Caco-2 (cell line): ENCODE data around the gene TCAP. TPM values are rescaled to one million over a fixed set of nuclear protein-coding genes. Genes with fewer than 3 reads are reported as not detected.
"Not testable (repeated sequence)": the region's sequence is repeated elsewhere in the genome, so short reads cannot be mapped to it uniquely, and the experiment has no call there.

Source experiments
- BruUV-seq: library from RNA; stranded (reverse); fragments of 400-500 nt; replicated peaks from 2 replicates; lab custom pipeline; 2021; lab: Mats Ljungman, UMichigan
- CTCF ChIA-PET: fragments of 300-600 bp; sonication (Branson Sonifier 250); formaldehyde crosslinking; loops from one replicate; lab custom pipeline; 2022; ENCODE audit warnings: antibody characterized with exemption; lab: Charles Lee
- POLR2A ChIA-PET: fragments of 300-600 bp; sonication (Branson Sonifier 250); formaldehyde crosslinking; loops from one replicate; lab custom pipeline; 2022; ENCODE audit warnings: antibody characterized with exemption; lab: Charles Lee
- DNase-seq, 2 experiments: peaks; one replicate each; pipeline versions ENCODE4 v3.0.0 to v3.0.0-alpha.2; 2020 to 2022
- H3K27me3 ChIP-seq: replicated peaks from 2 replicates; pipeline ENCODE4 v1.6.0; 2011; ENCODE audit warnings: low read length; ENCODE audit not compliant: control insufficient read depth, insufficient read depth
- H3K36me3 ChIP-seq: 2 replicates; pipeline ENCODE4 v1.5.1; 2011; ENCODE audit warnings: low read length; ENCODE audit not compliant: control insufficient read depth, insufficient read depth
- H3K4me1 ChIP-seq: fragments of 250-450 bp; sonication (Bioruptor Pico); 2 replicates; pipeline ENCODE4 v1.5.1; 2020; ENCODE audit warnings: mild to moderate bottlenecking
- H3K4me3 ChIP-seq: 2 replicates; pipeline ENCODE4 v1.5.1; 2011; ENCODE audit warnings: low read depth, mild to moderate bottlenecking, control low read depth, low read length
- H3K9me3 ChIP-seq: fragments of 250-450 bp; sonication (Bioruptor Pico); 2 replicates; pipeline ENCODE4 v1.5.1; 2020; ENCODE audit warnings: mild to moderate bottlenecking, moderate library complexity
- H3K27ac Mint-ChIP-seq: one replicate; pipeline ENCODE4 v1.8.0; 2022; ENCODE audit warnings: mixed read lengths; ENCODE audit not compliant: unreplicated experiment
- H3K27me3 Mint-ChIP-seq: one replicate; pipeline ENCODE4 v1.8.0; 2022; ENCODE audit warnings: mixed read lengths; ENCODE audit not compliant: insufficient read depth, unreplicated experiment
- H3K36me3 Mint-ChIP-seq: one replicate; pipeline ENCODE4 v1.8.0; 2022; ENCODE audit warnings: mild to moderate bottlenecking, mixed read lengths; ENCODE audit not compliant: insufficient read depth, unreplicated experiment
- H3K4me1 Mint-ChIP-seq: one replicate; pipeline ENCODE4 v1.8.0; 2022; ENCODE audit warnings: low read depth, mixed read lengths; ENCODE audit not compliant: unreplicated experiment
- H3K4me3 Mint-ChIP-seq: one replicate; pipeline ENCODE4 v1.8.0; 2022; ENCODE audit warnings: mild to moderate bottlenecking, moderate library complexity, mixed read lengths; ENCODE audit not compliant: unreplicated experiment
- H3K9me3 Mint-ChIP-seq: one replicate; pipeline ENCODE4 v1.8.0; 2022; ENCODE audit warnings: mixed read lengths; ENCODE audit not compliant: unreplicated experiment
- CTCF ChIP-seq, 2 experiments: fragments of 200-600 bp in 1 of 2; IDR thresholded peaks; 1 replicate in 1 of 2; 2 replicates in 1 of 2; pipeline versions ENCODE4 v1.5.1 to v1.8.0; 2011 to 2022; ENCODE audit warnings: antibody characterized with exemption in 1 of 2, control low read depth in 1 of 2, inconsistent platforms in 1 of 2, low read depth in 1 of 2, low read length in 1 of 2, mild to moderate bottlenecking in 1 of 2, moderate library complexity in 1 of 2; ENCODE audit not compliant: insufficient read depth in 1 of 2, severe bottlenecking in 1 of 2, unreplicated experiment in 1 of 2
- intact Hi-C: fragments of 100-400 bp; cut with micrococcal nuclease; formaldehyde crosslinking; loops from one replicate; pipeline ENCODE4 v1.10.0; 2022; ENCODE audit not compliant: unreplicated experiment
- total RNA-seq: library from RNA; stranded (reverse); gene quantifications from 2 replicates; pipeline ENCODE4 v1.2.3, GENCODE V29; 2022

The TCAP gene
- total RNA-seq, 1 experiment from 2014 or later = 1.6 TPM

GRCh38 chr17:39697961-39698360 lies 32.8 kb downstream of the TCAP start:
- Mint-ChIP-seq H3K27me3 (no peaks in the 10 kb centered on the region), H3K36me3 (peaks cover 11% of the 10 kb centered on the region), H3K4me1 (peaks cover 45% of the 10 kb centered on the region), H3K4me3 (no peak overlapping the region), H3K9me3 (no peaks in the 10 kb centered on the region), H3K27ac (no peak overlapping the region)
- Histone ChIP-seq H3K27me3 (no peaks in the 10 kb centered on the region), H3K9me3 (no peaks in the 10 kb centered on the region), H3K4me3 (no peak overlapping the region), H3K4me1 (peaks cover 61% of the 10 kb centered on the region), H3K36me3 (no peaks in the 10 kb centered on the region)
- no peak for TF ChIP-seq CTCF (IDR thresholded peaks at IDR 0.05; ENCODE audit: insufficient read depth in 1 of 2, low read depth in 1 of 2, low read length in 1 of 2, severe bottlenecking in 1 of 2, unreplicated experiment in 1 of 2)
- POLR2A ChIA-PET = no interaction called here
- intact Hi-C loops = no loop called here
- no peak for DNase-seq
- CTCF ChIA-PET = no interaction called here
- no TSS peak for BruUV-seq

- Histone ChIP-seq H3K4me1 (peaks cover 67% of the 10 kb centered on the region), H3K4me3 (peak overlapping the region; percentile 84)
- H3K27me3 Mint-ChIP-seq, H3K27me3 ChIP-seq, H3K36me3 ChIP-seq, H3K9me3 Mint-ChIP-seq, DNase-seq, H3K9me3 ChIP-seq: not testable (repeated sequence)
- H3K4me3 Mint-ChIP-seq = peak overlapping the region; percentile 99
- POLR2A ChIA-PET = interaction anchor here (0.6 to 2.7 kb wide), 4 partner anchors 11 to 37 kb away, joined by 3 to 32 read pairs (median 12); partner anchors contain the start of genes MIEN1 and PGAP3
- H3K36me3 Mint-ChIP-seq = peaks cover 13% of the 10 kb centered on the region
- peak overlapping the region; percentile 98 for H3K27ac Mint-ChIP-seq
- CTCF ChIA-PET = interaction anchor here (0.7 to 2.5 kb wide), 11 partner anchors 11 to 455 kb away, joined by 3 to 20 read pairs (median 7); partner anchors contain the start of genes MIEN1, PGAP3 and PNMT
- BruUV-seq = TSS peak; percentile 76
- intact Hi-C loops = loop anchor here (1.0 kb wide), 1 partner anchor 11 kb away; the partner anchor contains the start of gene PGAP3
- peaks cover 42% of the 10 kb centered on the region for H3K4me1 Mint-ChIP-seq
Measured at GRCh38 chr17:39699157-39699817, 34.1 kb downstream of the TCAP start.

GRCh38 chr17:39699818-39700147 lies 34.6 kb downstream of the TCAP start, which contains the start of gene ERBB2:
ERBB2 (plus strand) TSS chr17:39700064; CDS start chr17:39700239, 175 bp downstream.
- DNase-seq = peak; percentile 79 to 87
- intact Hi-C loops = loop anchor here (1.0 kb wide), 1 partner anchor 11 kb away; the partner anchor contains the start of gene PGAP3
- TF ChIP-seq CTCF (IDR thresholded peaks at IDR 0.05; ENCODE audit: insufficient read depth in 1 of 2, low read depth in 1 of 2, low read length in 1 of 2, severe bottlenecking in 1 of 2, unreplicated experiment in 1 of 2) = no peak
- peaks cover 42% of the 10 kb centered on the region for H3K4me1 Mint-ChIP-seq
- no peaks in the 10 kb centered on the region for H3K9me3 ChIP-seq
- H3K27me3 ChIP-seq = no peaks in the 10 kb centered on the region
- H3K36me3 Mint-ChIP-seq = peaks cover 16% of the 10 kb centered on the region
- no peaks in the 10 kb centered on the region for H3K9me3 Mint-ChIP-seq
- H3K4me3 Mint-ChIP-seq = peak within 1 kb of the TSS; percentile 99
- H3K4me3 ChIP-seq = peak within 1 kb of the TSS; percentile 84
- no peaks in the 10 kb centered on the region for H3K27me3 Mint-ChIP-seq
- H3K4me1 ChIP-seq = peaks cover 62% of the 10 kb centered on the region
- H3K27ac Mint-ChIP-seq = peak within 1 kb of the TSS; percentile 98
- H3K36me3 ChIP-seq = no peaks in the 10 kb centered on the region
- CTCF ChIA-PET = interaction anchor here (0.5 to 2.5 kb wide), 12 partner anchors 11 to 279 kb away, joined by 3 to 20 read pairs (median 6); partner anchors contain the start of genes MIEN1, PGAP3 and PNMT
- no TSS peak for BruUV-seq
- POLR2A ChIA-PET = interaction anchor here (0.5 to 2.7 kb wide), 9 partner anchors 12 to 196 kb away, joined by 3 to 32 read pairs (median 4); partner anchors contain the start of genes MIEN1 and PGAP3
